BJ (cell line): ENCODE results near the gene DMWD. TPM values are rescaled to one million over a fixed set of nuclear protein-coding genes. Genes with fewer than 3 reads are reported as not detected.

Experiments used
- CTCF ChIA-PET: fragments of 350-600 bp; formaldehyde crosslinking; extraction: SDS; loops from one replicate; lab custom pipeline; 2021; ENCODE audit warnings: antibody characterized with exemption, inconsistent platforms; lab: Yijun Ruan, JAX
- POLR2A ChIA-PET: fragments of 300-600 bp; sonication (Branson Sonifier 250); formaldehyde crosslinking; extraction: SDS; loops from one replicate; lab custom pipeline; 2021; ENCODE audit warnings: antibody characterized with exemption; lab: Charles Lee
- DNase-seq: peaks from one replicate; pipeline ENCODE4 v3.0.0-alpha.2; 2011; ENCODE audit warnings: low read depth
- H3K27me3 ChIP-seq: 2 replicates; pipeline ENCODE4 v1.6.0; 2011; ENCODE audit warnings: low read length; ENCODE audit not compliant: control insufficient read depth, insufficient read depth
- H3K36me3 ChIP-seq: 2 replicates; pipeline ENCODE4 v1.5.1; 2011; ENCODE audit warnings: low read length; ENCODE audit not compliant: control insufficient read depth, insufficient read depth
- H3K4me3 ChIP-seq: 2 replicates; pipeline ENCODE4 v1.5.1; 2011; ENCODE audit warnings: low read depth, mild to moderate bottlenecking, control low read depth, low read length
- CTCF ChIP-seq: IDR thresholded peaks from 2 replicates; pipeline ENCODE4 v1.5.1; 2011; ENCODE audit warnings: low read depth, mild to moderate bottlenecking, control low read depth, inconsistent platforms, low read length, moderate library complexity; ENCODE audit not compliant: insufficient read depth
- polyA plus RNA-seq: library from polyadenylated mRNA; depleted of rRNA; stranded (reverse); fragments of >200 nt; gene quantifications from 2 replicates; pipeline ENCODE4 v1.2.3, GENCODE V29; 2011

The DMWD gene
- polyA plus RNA-seq, 1 experiment = 28.6 TPM

- POLR2A ChIA-PET = no interaction called here
- H3K27me3 ChIP-seq = no peaks in the 10 kb centered on the region
- no peak for DNase-seq
- CTCF ChIA-PET = interaction anchor here (0.9 to 2.4 kb wide), 4 partner anchors 10 to 27 kb away, joined by 3 to 8 read pairs (median 4); partner anchors contain the start of gene SIX5
- no peak overlapping the region for H3K4me3 ChIP-seq
- no peak for TF ChIP-seq CTCF
- H3K36me3 ChIP-seq = peaks cover 32% of the 10 kb centered on the region
These were observed 3.4 kb downstream of the DMWD start for GRCh38 chr19:45789035-45789786.

- TF ChIP-seq CTCF = no peak
- CTCF ChIA-PET = no interaction called here
- DNase-seq = no peak
- peaks cover 32% of the 10 kb centered on the region for H3K36me3 ChIP-seq
- no peaks in the 10 kb centered on the region for H3K27me3 ChIP-seq
- no peak overlapping the region for H3K4me3 ChIP-seq
- POLR2A ChIA-PET = no interaction called here
These were observed 6.1 kb downstream of the DMWD start for GRCh38 chr19:45786533-45786894.

GRCh38 chr19:45785781-45786532 lies 6.7 kb downstream of the DMWD start:
- no peak for DNase-seq
- no peak for TF ChIP-seq CTCF
- H3K4me3 ChIP-seq = no peak overlapping the region
- H3K36me3 ChIP-seq = peaks cover 32% of the 10 kb centered on the region
- H3K27me3 ChIP-seq = no peaks in the 10 kb centered on the region
- ChIA-PET CTCF (no interaction called here), POLR2A (no interaction called here)

DNA sequence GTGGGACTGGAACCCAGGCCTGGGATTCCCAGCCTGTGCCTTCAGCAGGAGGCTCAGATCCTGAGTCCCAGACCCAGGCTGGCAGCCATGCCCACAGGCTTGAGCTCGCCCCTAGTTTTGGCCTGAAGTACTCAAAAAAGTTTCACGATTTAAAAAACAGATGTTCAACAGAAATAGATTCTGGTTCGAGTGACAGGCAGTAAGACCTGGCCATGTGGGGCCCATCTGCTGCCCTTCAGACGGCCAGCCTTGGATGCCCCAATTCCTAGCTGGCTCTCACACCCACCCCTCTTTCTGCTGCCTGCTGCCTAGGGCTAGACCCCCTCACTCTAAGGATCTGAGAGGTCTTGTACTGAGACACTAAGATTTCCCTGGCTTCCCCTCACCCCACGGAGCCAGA lies 7.5 kb downstream of the DMWD start:
- no peaks in the 10 kb centered on the region for H3K27me3 ChIP-seq
- no peak for DNase-seq
- ChIA-PET POLR2A (no interaction called here), CTCF (no interaction called here)
- TF ChIP-seq CTCF = no peak
- H3K4me3 ChIP-seq = no peak overlapping the region
- peaks cover 30% of the 10 kb centered on the region for H3K36me3 ChIP-seq

- POLR2A ChIA-PET = interaction anchor here (1.1 kb wide), 1 partner anchor 14 kb away, joined by 9 read pairs; no protein-coding TSS in a partner anchor
- no peak for DNase-seq
- CTCF ChIA-PET = interaction anchor here (0.6 to 4.1 kb wide), 3 partner anchors 12 to 33 kb away, joined by 3 to 31 read pairs (median 11); no protein-coding TSS in a partner anchor
- TF ChIP-seq CTCF = no peak
- H3K4me3 ChIP-seq = no peak overlapping the region
- peaks cover 29% of the 10 kb centered on the region for H3K36me3 ChIP-seq
- H3K27me3 ChIP-seq = no peaks in the 10 kb centered on the region
These were observed 8.5 kb downstream of the DMWD start for GRCh38 chr19:45784096-45784495.
